H7 (cell line): ENCODE measurements around the gene CIAO2B. TPM values are rescaled to one million over a fixed set of nuclear protein-coding genes. Genes with fewer than 3 reads are reported as not detected.

Experiments
- DNase-seq: peaks from one replicate; pipeline ENCODE4 v3.0.0; 2012
- H3K27me3 ChIP-seq: 2 replicates; pipeline ENCODE4 v1.6.0; 2011; ENCODE audit warnings: mild to moderate bottlenecking, low read length; ENCODE audit not compliant: control insufficient read depth, insufficient read depth
- H3K36me3 ChIP-seq: replicated peaks from 2 replicates; pipeline ENCODE4 v1.5.1; 2011; ENCODE audit warnings: low read length; ENCODE audit not compliant: control insufficient read depth, insufficient read depth
- H3K4me3 ChIP-seq: 2 replicates; pipeline ENCODE4 v1.5.1; 2011; ENCODE audit warnings: low read depth, mild to moderate bottlenecking, control low read depth, low read length, moderate library complexity; ENCODE audit not compliant: insufficient read depth
- total RNA-seq: library from RNA; depleted of rRNA; stranded (reverse); fragments of >200 nt; shearing (Covaris generic); gene quantifications from 2 replicates; pipeline ENCODE4 v1.2.3, GENCODE V29; 2014

The CIAO2B gene
- total RNA-seq, 1 experiment from 2014 or later: 91.1 TPM

DNA sequence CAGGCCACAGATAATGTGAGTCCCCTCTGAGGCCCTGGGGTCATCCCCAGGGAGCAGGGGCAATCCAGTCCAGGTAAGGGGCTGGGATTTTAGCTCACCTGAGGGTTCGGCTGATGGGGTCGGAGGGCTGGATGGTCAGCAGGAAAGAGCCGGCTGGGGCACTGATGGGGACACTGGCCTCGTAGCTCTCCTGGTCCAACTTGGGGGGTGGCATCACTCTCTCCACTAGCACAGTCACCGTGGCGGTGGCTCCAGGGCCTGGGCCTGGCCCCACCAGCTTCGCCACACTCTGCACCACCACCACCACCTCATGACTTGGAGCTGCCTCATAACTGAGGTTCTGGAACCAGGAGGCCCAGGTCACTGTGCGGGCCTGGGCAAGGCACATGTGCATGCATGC is 22.4 kb downstream of the CIAO2B start:
- Histone ChIP-seq H3K36me3 (no peaks in the 10 kb centered on the region), H3K27me3 (peaks cover 2% of the 10 kb centered on the region), H3K4me3 (no peak overlapping the region)
- peak; percentile 35 for DNase-seq

DNA sequence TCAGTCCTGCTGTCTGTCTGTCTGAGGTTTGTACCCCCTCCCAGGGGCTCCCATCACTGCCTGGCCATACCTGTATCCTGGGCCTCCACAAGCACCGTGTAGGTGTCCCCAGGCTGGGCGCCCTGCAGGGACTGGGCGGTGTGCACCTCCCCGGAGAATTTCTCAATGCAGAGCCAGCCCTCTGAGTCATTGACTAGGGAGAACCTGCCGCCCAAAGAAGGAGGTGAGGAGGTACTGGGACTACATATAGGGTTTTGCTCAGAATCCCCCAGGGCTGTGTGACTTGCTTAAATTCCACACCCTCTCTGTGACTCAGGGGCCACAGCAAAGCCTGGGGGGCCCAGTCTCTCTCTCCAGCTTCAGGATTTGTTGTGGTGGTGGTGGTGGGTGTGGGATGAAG is 23.1 kb downstream of the CIAO2B start:
- H3K4me3 ChIP-seq: no peak overlapping the region
- peak; percentile 41 for DNase-seq
- H3K36me3 ChIP-seq: no peaks in the 10 kb centered on the region
- peaks cover 2% of the 10 kb centered on the region for H3K27me3 ChIP-seq

DNA sequence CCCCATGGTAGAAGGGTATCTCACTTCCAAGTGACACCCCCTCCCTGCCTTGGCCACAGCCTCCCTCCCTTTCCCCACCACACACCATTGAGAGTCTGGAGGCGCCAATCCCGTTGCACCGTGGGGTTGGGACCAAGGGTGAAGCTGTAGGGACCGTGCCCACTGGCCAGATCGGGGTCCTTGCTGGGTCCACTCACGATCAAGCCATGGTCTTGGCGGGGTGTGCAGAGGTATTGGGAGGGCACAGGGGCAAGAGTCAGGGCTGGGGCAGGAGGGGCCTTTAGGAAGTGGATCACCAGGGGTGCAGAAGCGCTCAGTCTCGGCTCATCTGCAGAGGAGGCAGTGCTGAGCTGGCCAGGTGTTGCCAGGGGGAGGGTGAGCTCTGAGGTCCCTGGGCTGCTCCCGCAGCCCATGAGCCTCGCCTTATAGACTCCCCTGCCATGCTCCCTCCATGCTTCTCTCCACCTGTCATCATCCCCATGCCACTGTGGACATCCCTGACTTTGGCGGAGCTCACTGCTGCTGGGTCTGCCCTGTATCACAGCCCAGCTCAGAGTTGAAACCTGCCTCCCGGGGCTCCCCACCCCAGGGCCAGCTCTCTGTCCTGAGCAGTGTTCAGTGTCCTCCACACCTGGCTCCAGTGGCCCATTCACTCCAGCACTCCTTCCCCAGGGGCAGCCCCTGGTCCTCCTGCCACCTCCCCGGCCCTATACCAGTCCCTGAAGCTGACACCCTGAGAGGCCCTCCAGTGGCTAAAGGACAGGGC is 23.8 kb downstream of the CIAO2B start:
- H3K27me3 ChIP-seq: peaks cover 2% of the 10 kb centered on the region
- no peak overlapping the region for H3K4me3 ChIP-seq
- DNase-seq: peak; percentile 59
- no peaks in the 10 kb centered on the region for H3K36me3 ChIP-seq

DNA sequence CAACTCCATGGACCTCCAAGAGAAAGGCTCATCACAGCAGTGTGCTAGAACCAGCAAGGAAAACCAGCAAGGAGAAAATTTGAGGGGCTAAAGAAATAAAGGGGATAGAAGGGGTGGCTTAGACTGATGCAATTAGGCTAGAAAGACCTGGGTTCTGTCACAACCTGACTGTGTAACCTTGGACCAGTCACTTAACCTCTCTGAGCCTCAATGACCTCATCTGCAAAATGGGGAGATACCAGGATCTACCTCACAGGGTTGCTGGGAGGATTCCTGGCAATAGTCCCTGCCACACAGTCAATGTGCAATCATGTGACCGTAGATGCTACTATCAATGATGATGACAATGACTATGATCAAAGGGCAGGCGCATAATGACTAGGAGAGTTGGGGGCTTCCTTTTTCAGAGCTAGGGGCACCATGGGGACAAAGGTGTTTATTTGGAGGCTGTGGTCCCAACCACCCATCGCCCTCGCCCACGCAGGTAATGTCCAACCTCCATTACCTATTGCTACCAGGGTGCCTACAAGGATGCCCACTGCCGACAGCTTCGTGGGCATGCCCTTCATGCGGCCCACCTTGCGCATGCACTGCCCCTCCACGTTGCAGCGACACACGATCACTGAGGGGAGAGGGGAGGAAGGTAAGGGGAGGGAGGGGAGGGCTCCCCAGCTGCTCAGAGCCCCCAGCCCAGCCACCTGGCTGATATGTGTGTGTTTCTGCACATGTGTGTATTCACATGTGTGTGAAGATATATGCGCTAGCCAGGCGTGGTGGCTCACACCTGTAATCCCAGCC is 25.2 kb downstream of the CIAO2B start:
- Histone ChIP-seq H3K4me3 (no peak overlapping the region), H3K36me3 (no peaks in the 10 kb centered on the region), H3K27me3 (peaks cover 2% of the 10 kb centered on the region)
- peak; percentile 22 for DNase-seq

DNA sequence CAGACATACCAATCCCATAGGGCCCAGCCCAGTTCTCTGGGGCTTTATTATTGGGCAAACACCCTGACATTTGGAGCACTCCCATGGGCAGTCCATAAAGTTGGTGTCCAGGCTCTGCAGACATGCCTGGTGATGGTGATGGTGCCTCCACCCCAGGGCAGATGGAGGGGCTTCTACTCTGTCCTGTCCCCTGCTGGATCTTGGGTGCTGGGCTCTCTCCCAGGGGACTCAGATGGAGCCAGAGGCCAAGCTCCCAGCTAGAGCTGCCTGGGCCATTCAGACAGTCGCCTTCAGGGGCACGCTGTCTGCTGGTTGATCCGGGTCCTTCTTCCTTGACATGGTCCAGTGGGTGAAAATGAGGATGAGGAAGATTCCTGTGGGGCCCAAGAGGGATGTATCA is 26.1 kb downstream of the CIAO2B start:
- no peaks in the 10 kb centered on the region for H3K36me3 ChIP-seq
- no peak overlapping the region for H3K4me3 ChIP-seq
- peaks cover 2% of the 10 kb centered on the region for H3K27me3 ChIP-seq

DNA sequence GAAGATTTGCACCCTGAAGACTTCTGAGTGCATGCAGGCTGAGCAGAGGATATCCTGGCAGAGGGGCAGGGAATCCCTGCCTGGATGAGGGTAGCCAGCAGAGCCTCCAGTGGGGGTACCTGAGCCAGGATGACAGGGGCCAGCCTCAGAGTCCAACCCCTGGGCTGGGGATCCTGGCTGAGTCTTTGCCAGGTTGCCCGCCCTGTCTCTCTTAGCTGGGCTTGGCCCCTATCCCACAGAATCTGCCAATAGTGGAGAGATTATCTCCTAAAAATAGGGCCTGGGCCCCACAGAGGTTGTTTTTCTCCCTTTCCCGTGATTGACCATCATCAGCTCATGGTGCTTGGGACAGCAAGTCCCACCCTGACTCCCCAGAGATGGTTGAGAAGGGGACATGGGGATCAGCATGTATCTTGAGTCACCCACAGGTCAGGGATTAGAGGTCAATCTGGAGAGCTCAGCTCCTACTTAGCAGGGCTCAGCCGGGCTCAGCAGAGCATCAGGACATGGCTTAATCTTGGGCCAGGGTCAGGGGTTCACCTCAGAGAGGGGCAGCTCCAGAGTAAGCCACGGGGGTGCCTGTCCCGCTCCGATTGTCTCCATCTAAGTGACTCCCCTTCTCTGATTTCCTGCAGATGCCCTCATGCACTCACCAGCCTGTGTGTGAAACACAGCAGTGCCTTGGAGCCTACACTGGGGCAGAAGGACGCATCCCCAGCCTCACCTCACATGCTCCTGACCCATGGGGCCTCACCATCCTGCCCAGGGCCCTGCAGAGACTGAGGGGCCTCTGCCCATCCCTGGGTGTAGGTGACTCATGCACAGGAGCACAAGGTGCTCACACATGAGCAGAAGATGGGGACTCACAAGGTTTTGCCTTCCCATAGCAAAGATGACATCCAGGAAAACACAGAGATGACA is 27.0 kb downstream of the CIAO2B start:
- Histone ChIP-seq H3K4me3 (no peak overlapping the region), H3K27me3 (no peaks in the 10 kb centered on the region; the same call in 1 of the 2 replicates), H3K36me3 (no peaks in the 10 kb centered on the region)
- peak; percentile 23 for DNase-seq

More for the DNA sequence above, 26.1 kb downstream of the CIAO2B start:
- DNase-seq: peak; percentile 27

DNA sequence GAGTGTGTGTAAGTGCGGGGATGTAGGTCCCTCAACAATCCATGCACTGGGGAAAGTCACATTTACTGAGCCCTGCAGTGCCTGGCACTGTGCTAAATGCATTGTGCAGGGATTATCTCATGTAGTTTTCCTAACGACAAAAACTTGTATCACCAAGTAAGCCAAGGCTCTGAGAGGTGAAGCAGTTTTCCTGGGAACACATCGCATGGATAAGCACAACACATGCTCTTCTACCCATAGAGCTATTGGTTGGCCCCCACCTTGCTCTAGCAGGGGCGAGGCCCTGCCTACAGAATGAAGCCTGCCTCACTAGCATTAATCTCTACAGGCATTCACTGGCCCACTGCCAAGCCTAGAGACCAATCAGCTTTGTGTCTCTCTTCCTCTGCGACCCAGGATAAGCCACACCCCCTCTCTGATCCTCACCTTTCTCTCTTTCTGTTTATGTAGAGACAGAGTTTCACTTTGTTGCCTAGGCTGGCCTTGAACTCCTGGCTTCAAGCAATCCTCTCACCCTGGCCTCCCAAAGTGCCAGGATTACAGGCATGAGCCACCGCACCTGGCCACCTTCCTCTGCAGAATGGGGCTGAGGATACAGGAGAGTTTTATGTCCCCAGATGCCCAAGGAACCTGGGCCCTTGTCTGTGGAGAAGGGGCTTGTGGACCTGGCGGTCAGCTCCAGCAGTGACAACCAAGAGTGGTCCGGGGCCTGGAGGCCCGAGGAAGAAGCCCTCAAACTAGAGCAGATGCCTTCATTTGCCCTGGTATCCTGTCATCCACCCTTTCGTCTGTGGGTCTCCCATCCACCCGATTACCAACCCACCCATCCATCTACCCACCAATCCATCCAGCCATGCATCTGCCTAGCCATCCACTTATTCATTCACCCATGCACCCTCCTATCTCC is 28.3 kb downstream of the CIAO2B start:
- peak; percentile 90 for DNase-seq
- H3K36me3 ChIP-seq: no peaks in the 10 kb centered on the region
- H3K27me3 ChIP-seq: no peaks in the 10 kb centered on the region; the same call in 1 of the 2 replicates
- no peak overlapping the region for H3K4me3 ChIP-seq

DNA sequence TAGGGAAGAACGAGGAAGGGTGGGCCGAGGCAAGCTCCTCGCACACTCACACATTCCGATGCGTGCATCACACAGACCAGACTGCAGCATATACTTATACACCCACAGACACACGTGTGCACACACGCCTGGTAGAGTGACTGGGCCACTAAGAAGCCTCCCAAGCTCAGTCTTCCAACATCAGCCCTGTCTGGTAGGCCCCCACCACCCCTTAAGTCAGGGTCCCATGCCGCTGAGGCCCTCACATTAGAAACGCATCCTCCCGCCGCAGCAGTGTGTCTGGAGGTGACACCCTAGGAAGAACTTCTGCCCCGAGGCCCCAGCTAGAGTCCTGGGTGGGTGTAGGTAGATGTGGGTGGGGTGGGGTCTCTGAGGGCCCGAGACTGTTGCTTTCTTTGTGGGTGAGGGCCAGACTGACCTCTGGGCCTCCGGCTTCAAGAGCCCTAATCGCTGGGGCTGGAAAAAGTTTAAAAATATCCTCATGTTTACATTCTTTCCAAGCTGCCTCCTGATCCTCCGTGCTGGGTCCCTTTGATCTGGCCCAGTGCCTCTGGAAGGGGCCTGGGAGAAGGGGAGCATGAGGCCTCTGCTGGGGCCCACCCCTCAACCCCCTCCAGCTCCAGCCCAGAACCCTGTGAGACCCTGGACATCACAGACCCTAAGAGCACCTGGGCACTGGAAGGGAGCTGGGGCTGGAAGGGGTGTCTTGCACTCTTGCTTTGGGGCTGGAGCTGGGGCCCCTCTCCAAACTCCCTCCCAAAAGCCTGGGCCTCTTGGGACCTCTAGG is 29.2 kb downstream of the CIAO2B start:
- DNase-seq: peak; percentile 35
- Histone ChIP-seq H3K27me3 (no peaks in the 10 kb centered on the region; the same call in 1 of the 2 replicates), H3K4me3 (no peak overlapping the region), H3K36me3 (no peaks in the 10 kb centered on the region)

DNA sequence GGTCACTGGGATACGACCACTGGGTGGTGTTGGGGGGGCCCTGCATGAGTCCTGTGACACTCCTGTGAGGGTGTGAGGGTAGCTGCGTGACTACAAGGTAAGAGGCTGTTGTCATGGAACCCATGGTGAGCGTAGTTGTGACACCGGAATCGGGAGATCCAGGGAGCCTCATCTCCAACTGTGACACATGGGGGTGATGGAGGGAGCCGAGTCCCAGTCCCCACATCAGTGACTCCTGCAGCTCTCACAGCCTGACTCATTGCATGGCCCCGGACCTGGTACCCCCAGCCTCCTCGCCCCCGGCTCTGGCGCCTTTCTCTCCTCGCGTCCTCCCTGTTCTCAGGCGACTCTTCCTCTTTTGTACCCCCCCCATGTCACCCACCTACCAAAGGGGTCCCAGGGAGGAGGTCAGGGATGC is 29.8 kb downstream of the CIAO2B start:
- H3K36me3 ChIP-seq: no peaks in the 10 kb centered on the region
- peak; percentile 43 for DNase-seq

DNA sequence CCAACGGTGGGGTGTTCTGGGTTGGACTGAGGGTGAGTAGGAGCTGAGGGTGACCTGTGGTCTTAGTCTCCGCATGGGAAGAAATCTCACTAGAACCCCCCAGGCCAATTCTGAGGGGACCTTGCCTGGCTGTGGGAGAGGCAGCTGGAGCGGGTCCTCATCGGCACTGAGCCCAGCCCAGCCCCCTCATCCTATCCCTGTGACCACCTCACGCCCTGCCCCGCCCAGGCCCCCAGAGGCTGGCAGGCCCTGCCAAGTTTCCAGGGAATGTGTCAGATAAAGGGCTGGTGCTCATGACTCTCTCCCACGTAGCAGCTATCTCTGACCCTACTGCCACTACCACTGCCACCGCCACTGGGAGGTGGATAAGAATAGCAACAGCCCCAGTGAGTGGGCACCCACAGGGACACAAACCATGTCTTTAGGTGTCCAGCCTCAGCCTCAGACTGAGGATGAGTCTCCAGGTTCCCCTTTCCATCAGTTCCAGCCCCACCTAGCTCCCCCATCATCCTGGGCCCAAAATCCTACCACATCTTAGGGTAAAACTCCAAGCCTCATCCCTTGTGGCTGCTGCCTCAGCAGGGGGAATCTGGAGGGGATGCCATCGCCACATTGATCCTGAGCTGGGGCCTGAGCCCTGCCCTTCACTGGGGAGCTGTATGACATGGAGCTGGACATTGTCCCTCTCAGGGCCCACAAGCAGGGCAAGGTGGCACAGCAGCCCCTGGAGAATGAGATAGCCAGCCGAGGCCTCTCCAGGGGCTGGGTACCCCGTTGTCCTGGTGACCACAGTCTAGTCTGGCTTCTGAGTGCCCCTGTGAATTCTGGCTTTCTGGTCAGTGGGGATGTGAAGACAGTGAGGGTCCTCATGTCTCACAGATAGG is 30.4 kb downstream of the CIAO2B start:
- DNase-seq: peak; percentile 49
- H3K36me3 ChIP-seq: no peaks in the 10 kb centered on the region
- H3K27me3 ChIP-seq: no peaks in the 10 kb centered on the region; the same call in 1 of the 2 replicates
- no peak overlapping the region for H3K4me3 ChIP-seq

More for the DNA sequence above, 29.8 kb downstream of the CIAO2B start:
- Histone ChIP-seq H3K27me3 (no peaks in the 10 kb centered on the region; the same call in 1 of the 2 replicates), H3K4me3 (no peak overlapping the region)

DNA sequence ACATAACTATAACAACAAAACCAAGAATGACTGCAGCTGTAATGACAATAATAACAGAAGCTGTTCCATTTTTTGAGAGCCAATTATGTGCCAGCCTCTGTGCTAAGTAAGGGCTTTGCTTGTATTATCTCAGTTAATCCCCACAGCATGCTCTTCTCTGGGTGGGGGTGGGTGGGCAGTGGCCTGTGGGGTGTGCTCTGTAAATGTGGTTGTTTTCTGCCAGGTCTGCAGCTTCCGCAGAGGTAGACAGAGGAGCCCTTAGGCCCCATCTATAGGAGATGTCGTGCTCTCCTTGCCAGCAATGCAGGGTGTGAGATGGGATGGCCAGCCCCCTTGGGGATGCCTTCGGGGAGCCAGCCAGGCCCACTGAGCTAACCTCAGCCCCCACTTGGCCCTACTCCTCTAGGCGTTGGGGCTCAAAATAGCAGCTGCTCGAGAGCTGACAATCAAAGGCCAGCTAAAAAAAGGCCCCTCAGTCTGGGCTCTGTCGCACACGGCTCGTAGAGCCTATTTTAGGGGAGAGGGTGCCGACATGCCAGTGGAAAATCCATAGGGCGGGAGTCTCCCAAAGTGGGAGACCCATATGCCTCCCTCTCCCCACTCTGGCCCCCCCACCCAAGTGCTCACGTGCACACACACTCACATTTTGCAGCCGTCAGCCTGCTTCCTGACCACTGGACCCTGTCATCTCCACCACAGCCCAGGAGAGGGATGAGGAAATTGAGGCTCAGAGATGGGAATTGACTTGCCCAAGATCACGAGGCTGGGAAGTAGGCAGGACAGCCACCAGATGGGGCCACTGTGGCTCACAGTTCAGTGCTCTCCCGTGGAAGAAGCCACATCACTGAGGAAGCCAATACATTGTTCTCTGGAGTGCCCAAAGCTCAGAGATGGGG is 31.3 kb downstream of the CIAO2B start:
- H3K27me3 ChIP-seq: no peaks in the 10 kb centered on the region; the same call in 1 of the 2 replicates
- no peaks in the 10 kb centered on the region for H3K36me3 ChIP-seq
- DNase-seq: peak; percentile 51
- no peak overlapping the region for H3K4me3 ChIP-seq
